Suprapubic skin (tissue), 3 donors: Measurements from ENCODE around the gene BPIFB4.

Source experiments
- POLR2AphosphoS5 ChIP-seq, 3 donors: sonication (generic); formaldehyde crosslinking; IDR thresholded peaks; one replicate each; pipeline ENCODE4 v1.6.1; 2017; ENCODE audit warnings: antibody characterized with exemption in 3 of 3
- TF ChIP-seq, protein P1 (sequence below), 2 donors: fragments of 200-600 bp in 1 of 2; fragments of 450-650 bp in 1 of 2; sonication (generic) in 1 of 2; IDR thresholded peaks; one replicate each; pipeline ENCODE4 v1.5.1; 2016 to 2019; ENCODE audit warnings: antibody characterized with exemption in 2 of 2, mild to moderate bottlenecking in 1 of 2, moderate library complexity in 1 of 2

GRCh38 chr20:33062825-33063149 is 16.7 kb upstream of the BPIFB4 start:
- TF ChIP-seq, protein P1, sequence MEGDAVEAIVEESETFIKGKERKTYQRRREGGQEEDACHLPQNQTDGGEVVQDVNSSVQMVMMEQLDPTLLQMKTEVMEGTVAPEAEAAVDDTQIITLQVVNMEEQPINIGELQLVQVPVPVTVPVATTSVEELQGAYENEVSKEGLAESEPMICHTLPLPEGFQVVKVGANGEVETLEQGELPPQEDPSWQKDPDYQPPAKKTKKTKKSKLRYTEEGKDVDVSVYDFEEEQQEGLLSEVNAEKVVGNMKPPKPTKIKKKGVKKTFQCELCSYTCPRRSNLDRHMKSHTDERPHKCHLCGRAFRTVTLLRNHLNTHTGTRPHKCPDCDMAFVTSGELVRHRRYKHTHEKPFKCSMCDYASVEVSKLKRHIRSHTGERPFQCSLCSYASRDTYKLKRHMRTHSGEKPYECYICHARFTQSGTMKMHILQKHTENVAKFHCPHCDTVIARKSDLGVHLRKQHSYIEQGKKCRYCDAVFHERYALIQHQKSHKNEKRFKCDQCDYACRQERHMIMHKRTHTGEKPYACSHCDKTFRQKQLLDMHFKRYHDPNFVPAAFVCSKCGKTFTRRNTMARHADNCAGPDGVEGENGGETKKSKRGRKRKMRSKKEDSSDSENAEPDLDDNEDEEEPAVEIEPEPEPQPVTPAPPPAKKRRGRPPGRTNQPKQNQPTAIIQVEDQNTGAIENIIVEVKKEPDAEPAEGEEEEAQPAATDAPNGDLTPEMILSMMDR (IDR thresholded peaks at IDR 0.05), result no peak
- no peak for TF ChIP-seq POLR2AphosphoS5 (IDR thresholded peaks at IDR 0.05)
